PC-3 (cell line): ENCODE data around the gene MAEA. TPM values are rescaled to one million over a fixed set of nuclear protein-coding genes. Genes with fewer than 3 reads are reported as not detected.

ENCODE experiments used
- ATAC-seq: fragments of 200-7000 bp; cut with Tn5 transposase; 2 replicates; pipeline ENCODE4 v1.9.1; 2020; ENCODE audit warnings: mild to moderate bottlenecking, moderate library complexity
- BruUV-seq: library from RNA; stranded (reverse); fragments of 400-500 nt; replicated peaks from 2 replicates; lab custom pipeline; 2021; lab: Mats Ljungman, UMichigan
- CTCF ChIA-PET: fragments of 300-600 bp; sonication (Branson Sonifier 250); formaldehyde crosslinking; loops from one replicate; lab custom pipeline; 2022; ENCODE audit warnings: antibody characterized with exemption; lab: Charles Lee
- POLR2A ChIA-PET: fragments of 300-600 bp; sonication (Branson Sonifier 250); formaldehyde crosslinking; loops from one replicate; lab custom pipeline; 2022; ENCODE audit warnings: antibody characterized with exemption; ENCODE audit not compliant: unreplicated experiment; lab: Charles Lee
- DNase-seq: peaks from one replicate; pipeline ENCODE4 v3.0.0-alpha.2; 2015
- H2AFZ ChIP-seq: fragments of 300-600 bp; sonication (generic); 2 replicates; pipeline ENCODE4 v1.6.0; 2016; ENCODE audit warnings: antibody characterized with exemption, low read length
- H3F3A ChIP-seq: fragments of 300-600 bp; sonication (generic); one replicate; pipeline ENCODE4 v1.6.0; 2017; ENCODE audit warnings: antibody characterized with exemption, low read length, control low read depth, mild to moderate bottlenecking; ENCODE audit not compliant: unreplicated experiment
- H3K27ac ChIP-seq: fragments of 300-600 bp; sonication (generic); 2 replicates; pipeline ENCODE4 v1.5.1; 2016; ENCODE audit warnings: mild to moderate bottlenecking, low read length
- H3K27me3 ChIP-seq: fragments of 300-600 bp; sonication (generic); 2 replicates; pipeline ENCODE4 v1.6.1; 2016; ENCODE audit warnings: low read length, mixed read lengths
- H3K36me3 ChIP-seq: fragments of 300-600 bp; sonication (generic); 2 replicates; pipeline ENCODE4 v1.6.1; 2016; ENCODE audit warnings: low read depth, mixed run types, low read length, mixed read lengths
- H3K4me1 ChIP-seq: fragments of 300-600 bp; sonication (generic); 2 replicates; pipeline ENCODE4 v1.5.1; 2016; ENCODE audit warnings: low read length; ENCODE audit not compliant: insufficient read depth
- H3K4me2 ChIP-seq: fragments of 300-600 bp; sonication (generic); 2 replicates; pipeline ENCODE4 v1.6.0; 2016; ENCODE audit warnings: low read length
- H3K4me3 ChIP-seq: fragments of 300-600 bp; sonication (generic); 2 replicates; pipeline ENCODE4 v1.5.1; 2016; ENCODE audit warnings: mild to moderate bottlenecking, low read length, mixed read lengths
- H3K79me2 ChIP-seq: fragments of 300-600 bp; sonication (generic); 2 replicates; pipeline ENCODE4 v1.6.1; 2017; ENCODE audit warnings: low read length, mixed read lengths
- H3K9ac ChIP-seq: fragments of 300-600 bp; sonication (generic); 2 replicates; pipeline ENCODE4 v1.6.0; 2016; ENCODE audit warnings: mild to moderate bottlenecking, low read length
- H3K9me2 ChIP-seq: fragments of 300-600 bp; sonication (generic); replicated peaks from 2 replicates; pipeline ENCODE4 v1.6.1; 2016; ENCODE audit warnings: mixed run types, low read length, mixed read lengths
- H3K9me3 ChIP-seq: fragments of 300-600 bp; sonication (generic); 2 replicates; pipeline ENCODE4 v1.6.1; 2016; ENCODE audit warnings: low read length, mixed read lengths
- H4K20me1 ChIP-seq: fragments of 300-600 bp; sonication (generic); 2 replicates; pipeline ENCODE4 v1.6.1; 2016; ENCODE audit warnings: low read length, mixed read lengths
- CTCF ChIP-seq: fragments of 300-600 bp; sonication (generic); conservative IDR thresholded peaks from 2 replicates; pipeline ENCODE4 v1.5.1; 2017; ENCODE audit warnings: antibody characterized with exemption, low read depth, mild to moderate bottlenecking, low read length
- EZH2 ChIP-seq: fragments of 300-600 bp; sonication (generic); IDR thresholded peaks from one replicate; pipeline ENCODE4 v1.6.1; 2017; ENCODE audit warnings: antibody characterized with exemption, mild to moderate bottlenecking, low read length; ENCODE audit not compliant: unreplicated experiment
- EZH2phosphoT487 ChIP-seq: fragments of 300-600 bp; sonication (generic); IDR thresholded peaks from 2 replicates; pipeline ENCODE4 v1.6.1; 2018; ENCODE audit warnings: mild to moderate bottlenecking, antibody characterized with exemption, low read length, borderline replicate concordance
- intact Hi-C: fragments of 100-400 bp; cut with micrococcal nuclease; formaldehyde crosslinking; loops from 2 replicates; pipeline ENCODE4 v1.9.0; 2023
- total RNA-seq: library from RNA; depleted of rRNA; stranded (reverse); fragments of >200 nt; gene quantifications from 2 replicates; pipeline ENCODE4 v1.2.3, GENCODE V29; 2014

MAEA gene
- total RNA-seq, 1 experiment from 2014 or later, result 48.1 TPM

DNA sequence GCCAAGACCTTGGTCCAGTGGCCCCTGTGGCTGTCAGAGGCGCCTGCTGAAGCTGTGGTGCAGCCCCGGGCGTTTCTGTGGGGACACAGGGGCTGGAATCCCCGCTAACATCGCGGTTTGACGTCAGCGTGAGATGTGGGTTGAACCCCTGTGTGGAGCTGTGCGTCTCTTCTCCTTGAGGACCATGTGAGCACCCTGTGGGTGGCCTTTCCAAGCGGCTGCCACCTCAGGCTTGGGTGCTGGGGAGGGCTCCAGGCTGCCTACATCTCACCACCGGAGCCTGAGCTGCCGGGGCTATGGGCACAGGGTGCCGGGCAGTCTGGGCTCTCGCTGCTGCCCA is 85.0 kb downstream of the MAEA start:
- H3K4me3 ChIP-seq, result no peak overlapping the region
- no peaks in the 10 kb centered on the region for H3K36me3 ChIP-seq
- H3K27ac ChIP-seq, result no peak overlapping the region
- no peak overlapping the region for H3K9ac ChIP-seq
- ChIA-PET POLR2A (no interaction called here), CTCF (no interaction called here)
- intact Hi-C loops, result no loop called here
- no peak for DNase-seq
- no peak for TF ChIP-seq CTCF
- TF ChIP-seq EZH2phosphoT487, result no peak
- TF ChIP-seq EZH2, result no peak
- H3K9me3 ChIP-seq, result no peaks in the 10 kb centered on the region
- H3K4me2 ChIP-seq, result no peak overlapping the region
- no peaks in the 10 kb centered on the region for H3K27me3 ChIP-seq
- no peak for ATAC-seq
- H4K20me1 ChIP-seq, result no peaks in the 10 kb centered on the region
- H3F3A ChIP-seq, result no peaks in the 10 kb centered on the region
- H3K4me1 ChIP-seq, result no peaks in the 10 kb centered on the region
- BruUV-seq, result no TSS peak
- H3K9me2 ChIP-seq, result no peaks in the 10 kb centered on the region
- no peak overlapping the region for H2AFZ ChIP-seq
- H3K79me2 ChIP-seq, result no peaks in the 10 kb centered on the region

- Histone ChIP-seq H3K9me3 (no peaks in the 10 kb centered on the region), H3K27ac (no peak overlapping the region), H3K27me3 (no peaks in the 10 kb centered on the region), H2AFZ (no peak overlapping the region), H3K4me1 (no peaks in the 10 kb centered on the region), H3K36me3 (no peaks in the 10 kb centered on the region), H3K4me2 (no peak overlapping the region), H4K20me1 (no peaks in the 10 kb centered on the region), H3K9ac (no peak overlapping the region), H3F3A (no peaks in the 10 kb centered on the region), H3K4me3 (no peak overlapping the region), H3K9me2 (no peaks in the 10 kb centered on the region), H3K79me2 (no peaks in the 10 kb centered on the region)
- no TSS peak for BruUV-seq
- ChIA-PET CTCF (no interaction called here), POLR2A (no interaction called here)
- TF ChIP-seq EZH2phosphoT487, result no peak
- TF ChIP-seq EZH2, result no peak
- no peak for TF ChIP-seq CTCF
- ATAC-seq, result no peak
- no peak for DNase-seq
- intact Hi-C loops, result no loop called here
Observed at GRCh38 chr4:1375051-1375721, 85.5 kb downstream of the MAEA start.

- H3K36me3 ChIP-seq, result no peaks in the 10 kb centered on the region
- no peak overlapping the region for H2AFZ ChIP-seq
- no peaks in the 10 kb centered on the region for H4K20me1 ChIP-seq
- BruUV-seq, result no TSS peak
- no peaks in the 10 kb centered on the region for H3K79me2 ChIP-seq
- ATAC-seq (no peak), DNase-seq (no peak)
- H3K9me2 ChIP-seq, result no peaks in the 10 kb centered on the region
- no peak overlapping the region for H3K27ac ChIP-seq
- ChIA-PET CTCF (no interaction called here), POLR2A (no interaction called here)
- intact Hi-C loops, result no loop called here
- no peak overlapping the region for H3K4me3 ChIP-seq
- H3F3A ChIP-seq, result no peaks in the 10 kb centered on the region
- no peak overlapping the region for H3K4me2 ChIP-seq
- TF ChIP-seq CTCF, result no peak
- no peak for TF ChIP-seq EZH2phosphoT487
- no peak for TF ChIP-seq EZH2
- H3K9me3 ChIP-seq, result no peaks in the 10 kb centered on the region
- H3K9ac ChIP-seq, result no peak overlapping the region
- no peaks in the 10 kb centered on the region for H3K4me1 ChIP-seq
- H3K27me3 ChIP-seq, result no peaks in the 10 kb centered on the region
Observed at GRCh38 chr4:1375761-1376322, 86.2 kb downstream of the MAEA start.
